Left ventricle myocardium superior (tissue), 1 donor: ENCODE data around the gene IER5L. TPM values are rescaled to one million over a fixed set of nuclear protein-coding genes. Genes with fewer than 3 reads are reported as not detected.
A peak's percentile ranks its signal among the peaks of the same experiment; 100 is the strongest.

Experiments
- ATAC-seq: fragments of 200-7000 bp; cut with Tn5 transposase; one replicate; pipeline ENCODE4 v1.9.1; 2020; ENCODE audit warnings: mild to moderate bottlenecking, moderate library complexity
- DNase-seq: peaks from one replicate; pipeline ENCODE4 v3.0.0-alpha.2; 2020
- intact Hi-C: fragments of 100-400 bp; cut with micrococcal nuclease; formaldehyde crosslinking; loops from one replicate; pipeline ENCODE4 v1.11.0; 2022
- long read RNA-seq: library from polyadenylated mRNA; unstranded; transcript quantifications from one replicate; pipeline ENCODE4 v2.0.0, GENCODE V29; 2021
- total RNA-seq: library from RNA; stranded (reverse); fragmentation: NEBNext Ultra II Directional; extraction: Animal tissue kit (Norgen Biotek cat#: 25700); gene quantifications from one replicate; pipeline ENCODE4 v1.2.1, GENCODE V29; 2021
- donor health status: DM: no; HTN: yes; CAD: no; lungs with severe emphysema.

The IER5L gene
- 3.5 TPM for total RNA-seq
- long read RNA-seq, partial matches to known transcripts, result 0 of 2 reads
- long read RNA-seq, other reads (novel, unspliced or antisense), result 0 of 2 reads

DNA sequence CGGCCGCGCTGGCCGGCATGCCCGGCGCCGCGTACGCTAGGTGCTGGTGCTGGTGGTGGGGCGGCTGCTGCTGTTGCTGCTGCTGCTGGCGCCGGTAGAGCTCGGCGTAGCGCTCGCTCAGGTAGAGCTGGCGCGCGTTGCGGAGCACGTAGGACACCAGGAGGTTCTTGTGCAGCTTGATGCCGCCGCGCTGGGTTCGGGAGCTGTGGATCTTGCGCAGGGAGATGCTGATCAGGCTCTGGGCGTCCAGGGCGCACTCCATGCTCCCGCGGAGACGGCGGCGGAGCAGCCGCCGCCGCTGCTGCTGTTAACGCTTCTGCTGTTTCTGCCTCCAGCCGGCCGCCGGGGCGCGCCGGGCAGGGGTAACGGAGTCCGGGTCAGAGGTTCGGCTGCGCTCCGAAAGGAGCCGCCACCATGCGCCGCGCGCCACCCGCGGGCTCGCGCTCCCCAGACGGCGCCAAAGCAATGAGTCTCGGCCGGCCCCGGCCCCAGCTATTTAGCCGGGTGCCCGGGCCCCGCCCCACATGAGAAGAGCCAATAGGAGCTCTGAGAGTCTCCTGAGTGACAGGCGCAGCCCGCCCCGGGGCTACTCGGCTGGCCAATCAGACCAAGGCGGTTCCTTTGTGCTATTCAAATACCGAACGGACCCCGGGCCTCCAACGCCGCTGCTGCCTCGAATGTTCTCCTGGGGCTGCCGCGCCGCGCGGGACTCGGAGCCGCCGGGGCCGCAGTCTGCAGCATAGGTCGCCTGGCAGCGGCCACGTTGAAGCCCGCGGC, at the start of gene IER5L:
Gene IER5L (minus strand): TSS at position 471 of the 777 bp plus-strand sequence. CDS start 209 bp downstream, at position 262.
- DNase-seq (peak; percentile 96), ATAC-seq (peak; percentile 78)
- intact Hi-C loops, result no loop called here

DNA sequence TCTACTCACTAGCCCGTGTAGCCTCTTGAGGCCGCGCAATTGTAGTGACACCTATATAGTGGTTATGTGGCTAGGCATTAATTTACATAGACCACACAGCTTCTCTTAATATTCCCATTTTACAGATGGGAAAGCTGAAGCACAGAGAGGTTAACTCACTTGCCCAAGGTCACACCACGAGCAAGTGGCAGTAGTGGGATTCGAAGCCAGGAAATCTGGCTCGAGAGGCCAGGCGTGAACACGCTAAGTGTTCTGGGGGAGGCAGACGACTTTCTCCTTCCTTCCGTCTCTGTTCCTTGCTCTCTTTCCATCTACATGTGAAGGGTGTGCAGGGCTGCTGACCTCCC, 49.8 kb upstream of the IER5L start:
- no peak for ATAC-seq
- intact Hi-C loops, result no loop called here
- no peak for DNase-seq

DNA sequence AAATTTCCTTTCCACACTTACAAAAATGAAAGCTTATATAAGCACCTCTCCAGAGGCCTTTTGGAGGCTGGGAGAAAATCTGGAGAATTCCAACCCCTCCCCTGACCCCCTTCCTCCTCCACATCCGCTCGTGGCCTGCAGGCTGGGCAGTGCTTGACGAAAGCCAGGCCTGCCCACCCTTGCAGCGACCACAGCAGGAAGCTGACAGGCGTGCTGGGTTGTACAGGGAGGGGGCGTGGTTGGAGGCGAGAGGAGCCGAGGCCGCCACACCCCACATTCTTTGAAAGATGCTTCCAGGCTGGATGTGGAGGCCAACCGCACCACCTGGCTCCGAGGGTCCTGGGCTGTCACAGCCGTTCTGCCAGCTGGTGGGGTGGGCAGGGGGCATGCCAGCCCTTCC, 47.8 kb upstream of the IER5L start:
- peak; percentile 94 for ATAC-seq
- intact Hi-C loops, result no loop called here
- peak; percentile 85 for DNase-seq

DNA sequence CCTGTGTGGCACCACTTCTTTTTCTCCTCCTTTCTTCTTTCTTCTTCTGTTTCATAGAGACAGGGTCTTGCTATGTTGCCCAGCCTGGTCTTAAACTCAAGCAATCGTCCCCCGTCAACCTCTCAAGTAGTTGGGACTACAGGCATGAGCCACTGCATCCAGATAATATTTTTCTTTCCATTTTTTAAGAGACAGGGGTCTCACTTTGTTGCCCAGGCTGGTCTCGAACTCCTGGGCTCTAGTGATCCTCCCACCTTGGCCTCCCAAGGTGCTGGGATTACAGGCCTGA, 47.4 kb upstream of the IER5L start:
- intact Hi-C loops, result no loop called here
- DNase-seq (no peak), ATAC-seq (no peak)

DNA sequence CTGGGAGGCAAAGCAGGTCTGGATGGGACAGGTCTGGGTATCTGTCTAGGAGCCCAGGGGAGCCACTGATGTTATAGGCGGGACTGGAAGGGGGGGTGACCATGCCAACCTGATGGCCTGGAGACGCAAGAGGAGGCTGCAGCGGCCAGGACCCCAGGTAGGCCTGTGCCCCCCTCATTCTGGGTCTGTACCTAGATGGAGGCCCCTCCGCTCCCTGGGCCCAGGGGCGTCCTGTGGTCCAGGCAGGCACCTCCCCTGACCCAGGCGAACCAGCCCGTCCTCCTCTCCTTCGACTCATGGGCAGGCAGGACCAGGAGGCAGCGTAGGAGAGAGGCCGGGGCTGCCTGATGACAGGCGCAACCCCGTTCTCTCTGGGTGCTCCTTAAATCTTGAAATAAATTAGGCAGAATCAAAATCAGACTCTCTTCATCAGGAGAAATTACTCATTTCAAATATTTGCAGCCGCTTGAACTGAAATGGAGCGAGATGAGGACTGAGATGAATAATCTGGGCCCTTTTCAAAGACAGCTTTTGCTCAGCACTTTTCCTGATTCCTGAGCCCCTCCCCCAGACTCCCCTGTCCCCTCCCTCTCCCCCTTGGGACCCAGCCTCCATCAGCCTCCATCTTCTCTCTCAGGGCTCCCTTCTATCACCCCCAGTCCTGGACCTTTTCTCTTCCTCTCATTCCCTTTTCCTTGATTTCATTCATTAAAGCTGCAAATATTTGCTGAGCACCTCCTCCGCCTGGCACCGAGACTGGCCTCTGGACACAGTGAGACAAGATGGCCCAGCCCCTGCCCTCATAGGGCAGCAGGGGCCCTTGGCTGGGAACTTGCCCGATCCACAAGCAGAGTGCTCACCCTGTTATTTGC, 46.8 kb upstream of the IER5L start:
- DNase-seq (no peak), ATAC-seq (no peak)
- intact Hi-C loops, result no loop called here

DNA sequence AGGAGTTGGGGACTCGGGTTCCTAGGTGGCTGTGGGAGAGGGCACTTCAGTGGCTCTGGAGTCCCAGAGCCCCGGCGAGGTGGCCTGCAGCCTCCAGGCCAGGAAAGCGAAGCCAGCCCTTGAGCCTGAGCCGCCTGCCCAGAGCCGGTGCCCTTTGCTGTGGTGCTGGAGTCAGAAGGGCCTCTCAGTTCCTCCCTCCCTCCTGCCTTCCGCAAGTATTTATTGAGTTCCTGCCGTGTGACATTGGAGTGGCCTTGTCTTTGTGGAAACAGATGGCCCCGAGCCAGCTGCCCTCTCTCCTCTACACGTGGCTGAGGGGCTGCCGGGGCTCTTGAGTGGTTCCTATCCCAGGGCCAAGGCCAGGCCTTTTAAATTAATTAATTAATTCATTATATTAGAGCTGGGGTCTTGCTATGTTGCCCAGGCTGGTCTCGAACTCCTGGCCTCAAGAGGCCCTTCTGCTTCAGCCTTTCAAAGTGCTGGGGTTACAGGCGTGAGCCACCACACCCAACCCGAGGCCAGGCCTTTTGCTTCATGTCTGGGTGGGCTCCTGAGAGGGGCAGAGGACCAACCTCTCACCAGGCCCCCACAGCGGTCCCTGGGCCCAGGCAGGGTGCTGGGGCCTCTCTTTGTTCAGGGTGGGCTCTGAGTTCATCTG, 45.6 kb upstream of the IER5L start:
- intact Hi-C loops, result no loop called here
- no peak for ATAC-seq
- DNase-seq, result no peak

DNA sequence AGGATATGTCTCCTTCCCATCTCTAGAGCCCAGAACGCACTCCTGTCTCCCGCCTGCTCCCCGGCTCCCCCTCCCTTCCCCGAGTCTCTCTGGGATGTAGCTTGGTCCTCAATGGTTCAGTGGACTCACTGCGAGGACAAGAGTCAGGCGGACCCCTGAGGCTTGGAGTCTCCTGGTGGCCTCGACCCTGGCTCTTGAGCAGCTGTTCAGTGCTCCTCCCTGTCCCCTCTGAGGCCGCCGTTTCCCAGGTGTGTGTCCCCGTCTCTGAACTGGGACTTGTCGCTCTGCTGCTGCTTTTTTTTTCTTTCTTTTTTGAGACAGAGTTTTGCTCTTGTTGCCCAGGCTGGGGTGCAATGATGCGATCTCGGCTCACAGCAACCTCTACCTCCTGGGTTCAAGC, 44.8 kb upstream of the IER5L start:
- no peak for DNase-seq
- ATAC-seq, result no peak
- intact Hi-C loops, result no loop called here

DNA sequence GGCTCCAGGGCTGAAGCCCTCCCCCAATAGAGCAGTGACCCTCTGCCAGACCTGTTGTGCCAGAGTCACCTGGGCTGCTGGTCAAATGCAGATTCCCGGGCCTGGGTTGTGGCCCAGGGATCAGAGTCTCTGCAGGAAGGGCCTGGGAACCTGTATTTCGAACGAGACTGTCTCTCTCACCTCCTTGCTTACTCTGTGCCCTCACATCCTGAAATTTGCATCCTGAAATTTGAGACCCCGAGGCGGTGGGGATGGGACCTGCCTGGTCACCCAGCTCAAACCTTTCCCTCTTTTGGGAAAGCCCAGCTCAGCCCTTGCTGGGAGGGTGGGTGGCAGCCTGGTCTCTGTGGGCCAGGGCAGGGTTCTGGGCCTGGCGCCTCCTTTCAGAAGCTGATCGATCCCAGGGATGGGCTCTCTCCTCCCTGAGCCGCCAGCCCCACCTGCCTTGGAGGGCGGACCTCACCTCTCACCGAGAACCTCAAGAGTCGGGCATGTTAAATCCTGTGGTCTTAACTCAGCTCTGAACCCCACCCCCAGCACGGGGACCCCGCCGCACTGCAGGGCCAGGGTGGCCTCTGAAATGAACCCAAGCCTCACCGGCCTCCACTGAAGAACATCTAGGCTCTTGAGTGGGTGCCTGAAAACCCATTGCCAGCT, 44.0 kb upstream of the IER5L start:
- intact Hi-C loops, result no loop called here
- no peak for DNase-seq

DNA sequence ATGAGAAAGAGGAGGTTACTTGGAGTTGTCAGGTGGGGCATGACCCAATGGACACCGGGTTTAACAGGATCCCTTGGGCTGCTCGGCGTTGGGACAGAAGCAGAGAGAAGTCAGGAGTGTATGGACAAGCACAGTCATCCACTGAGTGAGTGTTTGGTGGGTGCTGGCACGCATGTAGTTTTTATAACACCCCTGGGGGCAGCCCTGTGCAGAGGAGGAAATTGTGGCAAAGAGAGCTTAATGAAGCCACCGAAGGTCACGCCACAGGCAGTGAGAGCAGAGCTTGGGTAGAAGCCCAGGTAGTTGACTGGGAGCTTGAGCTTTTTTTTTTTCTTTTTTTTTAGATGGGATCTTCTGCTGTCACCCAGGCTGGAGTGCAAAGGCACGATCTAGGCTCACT, 43.2 kb upstream of the IER5L start:
- intact Hi-C loops, result no loop called here
- ATAC-seq (no peak), DNase-seq (no peak)

More for the DNA sequence above, 44.0 kb upstream of the IER5L start:
- no peak for ATAC-seq

DNA sequence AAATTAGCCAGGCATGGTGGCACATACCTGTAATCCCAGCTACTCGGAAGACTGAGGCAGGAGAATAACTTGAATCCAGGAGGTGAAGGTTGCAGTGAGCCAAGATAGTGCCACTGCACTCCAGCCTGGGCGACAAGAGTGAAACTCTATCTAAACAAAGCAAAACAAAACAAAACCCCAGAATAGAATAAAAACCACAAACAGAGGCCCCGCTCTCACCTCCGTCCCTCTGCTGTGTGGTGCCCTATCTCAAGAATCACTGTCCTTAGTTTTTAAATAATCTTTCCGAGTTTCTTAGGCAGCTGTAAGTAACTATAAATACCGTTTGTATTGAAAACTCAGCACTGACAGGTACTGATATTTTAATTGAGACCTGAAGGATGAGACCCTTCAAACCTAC, 42.7 kb upstream of the IER5L start:
- intact Hi-C loops, result no loop called here
- ATAC-seq (no peak), DNase-seq (no peak)

DNA sequence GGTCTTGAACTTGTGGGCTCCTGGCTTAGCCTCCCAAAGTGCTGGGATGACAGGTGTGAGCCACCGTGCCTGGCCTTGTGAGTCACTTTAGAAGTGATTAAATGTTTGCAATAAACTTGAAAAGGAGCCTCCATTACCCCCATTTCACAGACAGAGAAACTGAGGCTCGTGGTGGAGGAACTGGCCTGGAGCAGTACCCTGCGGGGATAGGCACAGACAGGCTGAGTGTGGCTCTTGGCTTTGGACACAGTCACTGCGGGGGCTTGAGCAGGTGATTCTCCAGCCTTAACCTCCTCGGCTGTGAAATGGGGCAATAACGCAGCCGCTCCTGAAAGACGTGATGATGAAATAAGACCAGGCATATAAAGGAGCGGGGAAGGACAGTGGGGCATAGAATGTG, 40.9 kb upstream of the IER5L start:
- ATAC-seq, result no peak
- no peak for DNase-seq
- intact Hi-C loops, result no loop called here

DNA sequence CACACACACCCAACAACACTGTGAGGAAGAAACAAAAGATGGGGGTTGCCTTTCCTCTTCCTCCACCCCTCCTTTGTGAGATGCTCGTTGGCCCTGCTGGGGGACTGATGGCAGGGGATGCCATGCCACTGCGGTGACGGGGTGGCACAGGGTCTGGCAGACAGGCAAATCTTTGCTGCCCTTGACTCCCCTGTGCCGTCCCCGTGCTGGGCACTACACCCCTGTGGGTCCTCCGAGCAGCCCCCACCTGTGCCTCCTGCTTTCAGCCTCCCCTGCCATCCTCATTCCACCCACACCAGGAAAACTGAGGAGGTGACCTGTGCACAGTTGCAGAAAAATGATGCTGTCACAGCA, 40.2 kb upstream of the IER5L start:
- intact Hi-C loops, result no loop called here
- DNase-seq (no peak), ATAC-seq (peak; percentile 10)

DNA sequence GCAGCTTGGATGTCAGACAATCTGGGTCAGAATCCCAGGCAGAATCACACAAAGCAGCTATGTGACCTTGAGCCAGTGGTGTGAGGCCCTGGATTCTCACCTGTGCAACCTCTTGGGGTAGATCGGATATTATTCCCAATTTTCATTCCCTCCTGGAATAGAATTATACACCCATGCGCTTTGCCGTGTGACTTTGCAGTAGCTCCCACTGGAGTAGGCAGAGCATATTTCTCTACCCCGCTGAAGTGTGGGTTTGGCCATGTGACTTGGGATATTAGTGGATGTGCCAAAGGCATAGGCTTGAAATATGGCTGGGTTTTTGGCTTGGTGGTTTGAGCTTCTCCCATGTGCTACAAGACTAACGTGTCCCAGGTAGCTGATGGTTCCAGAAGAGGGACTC, 35.5 kb upstream of the IER5L start:
- no peak for DNase-seq
- intact Hi-C loops, result no loop called here
- no peak for ATAC-seq

DNA sequence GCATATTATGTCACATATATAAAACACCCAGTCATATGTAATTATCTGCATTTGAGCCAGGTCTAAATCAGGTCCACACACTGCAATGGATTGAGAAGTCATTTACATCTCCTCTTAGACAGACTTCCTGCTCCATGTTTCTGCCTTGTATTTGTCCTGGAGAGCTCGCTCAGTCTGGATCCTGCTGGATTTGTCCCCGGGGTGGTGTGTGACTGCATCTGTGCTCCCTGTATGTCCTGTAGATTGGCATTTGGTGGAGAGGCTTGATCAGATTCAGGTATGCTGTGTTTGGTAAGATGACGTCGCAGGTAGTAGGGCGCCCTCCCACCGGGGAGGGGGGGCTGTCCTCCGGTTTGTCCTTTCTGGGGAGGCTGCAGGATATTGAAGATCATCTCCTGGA, 33.6 kb upstream of the IER5L start:
- intact Hi-C loops, result no loop called here
- DNase-seq, result no peak
- no peak for ATAC-seq

DNA sequence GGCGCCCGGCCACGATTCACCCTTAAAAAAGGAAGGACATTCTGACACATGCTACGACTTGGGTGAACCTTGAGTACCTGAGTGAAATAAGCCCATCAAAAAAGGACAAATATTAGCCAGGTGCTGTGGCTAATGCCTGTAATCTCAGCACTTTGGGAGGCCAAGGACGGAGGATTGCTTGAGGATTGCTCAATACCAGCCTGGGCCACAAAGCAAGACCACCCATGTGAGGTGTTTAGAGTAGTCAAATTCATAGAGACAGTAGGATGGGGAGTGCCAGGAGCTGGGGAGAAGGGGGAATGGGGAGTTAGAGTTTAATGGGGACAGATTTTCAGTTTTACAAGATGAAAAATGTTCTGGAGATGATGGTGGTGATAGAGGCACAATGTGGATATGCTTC, 32.1 kb upstream of the IER5L start:
- no peak for ATAC-seq
- intact Hi-C loops, result no loop called here
- DNase-seq, result no peak

DNA sequence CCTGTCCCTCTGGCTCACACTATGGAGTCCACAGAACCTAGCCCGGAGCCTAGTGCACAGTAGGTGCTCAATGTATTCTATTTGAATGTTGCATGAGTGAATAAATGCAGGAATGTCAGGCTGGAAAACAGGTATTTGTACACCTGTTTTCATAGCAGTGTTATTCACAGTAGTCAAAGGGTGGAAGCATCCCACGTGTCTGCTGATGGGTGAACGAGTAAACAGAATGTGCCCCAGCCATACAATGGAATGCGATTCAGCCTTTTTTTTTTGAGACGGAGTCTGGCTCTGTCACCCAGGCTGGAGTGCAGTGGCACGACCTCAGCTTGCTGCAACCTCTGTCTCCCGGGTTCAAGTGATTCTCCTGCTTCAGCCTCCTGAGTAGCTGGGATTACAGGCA, 31.5 kb upstream of the IER5L start:
- DNase-seq (no peak), ATAC-seq (no peak)
- intact Hi-C loops, result no loop called here

DNA sequence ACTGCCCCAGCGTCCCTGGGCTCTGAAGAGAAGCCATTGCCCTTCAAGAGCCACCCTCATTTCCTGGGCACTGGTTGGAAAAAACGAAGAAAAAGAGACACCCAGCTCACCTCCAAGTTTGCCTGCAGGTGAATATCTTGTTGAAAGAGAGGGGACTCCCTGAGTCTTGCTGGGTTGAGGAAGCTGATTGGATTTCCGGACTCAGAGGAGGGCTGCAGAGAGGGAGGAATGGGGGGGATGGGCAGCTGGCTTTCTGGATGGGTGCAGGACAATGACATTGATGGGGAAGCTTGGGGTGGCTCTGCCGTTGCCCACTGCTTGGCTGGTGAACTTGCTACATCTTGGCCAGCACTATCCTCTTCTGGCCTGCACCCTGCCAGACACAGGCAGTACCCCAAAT, 31.0 kb upstream of the IER5L start:
- ATAC-seq (no peak), DNase-seq (no peak)
- intact Hi-C loops, result no loop called here

DNA sequence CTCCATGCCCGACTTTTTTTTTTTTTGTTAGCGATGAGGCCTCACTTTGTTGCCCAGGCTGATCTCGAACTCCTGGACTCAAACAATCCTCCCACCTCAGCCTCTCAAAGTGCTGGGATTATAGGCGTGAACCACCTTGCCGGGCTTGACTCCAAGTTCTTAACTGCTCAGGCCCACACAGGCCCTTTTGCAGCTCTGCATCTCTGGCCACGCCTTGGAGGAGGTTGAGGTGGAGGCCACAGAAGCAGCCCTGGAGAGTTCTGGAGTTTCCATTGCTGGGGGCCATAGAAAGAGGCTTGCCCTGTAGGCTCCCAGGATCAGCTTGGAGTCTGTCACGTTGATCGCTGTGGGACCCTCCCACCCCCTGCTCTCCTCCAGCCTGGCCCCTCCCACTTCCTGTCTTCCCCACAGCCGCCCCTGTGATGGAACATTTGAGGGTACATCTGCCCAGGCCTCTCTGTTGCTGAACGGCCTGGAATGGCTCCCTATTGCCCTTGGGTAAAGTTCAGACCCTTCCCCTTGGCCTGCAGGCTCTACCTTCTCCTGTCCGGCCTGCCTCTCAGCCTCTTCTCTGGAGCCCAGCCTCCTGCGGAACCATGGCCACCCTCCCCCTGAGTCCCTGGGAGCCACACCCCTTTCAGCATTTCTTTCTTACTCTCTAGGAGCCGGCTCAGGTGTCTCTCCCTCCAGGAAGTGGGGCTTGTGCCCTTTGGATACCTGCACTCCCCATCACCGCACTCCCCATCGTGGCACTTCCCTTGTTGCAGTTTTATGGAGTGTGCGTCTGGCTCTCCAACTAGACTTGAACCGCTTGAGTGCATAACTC, 30.4 kb upstream of the IER5L start:
- ATAC-seq (no peak), DNase-seq (no peak)
- intact Hi-C loops, result no loop called here

DNA sequence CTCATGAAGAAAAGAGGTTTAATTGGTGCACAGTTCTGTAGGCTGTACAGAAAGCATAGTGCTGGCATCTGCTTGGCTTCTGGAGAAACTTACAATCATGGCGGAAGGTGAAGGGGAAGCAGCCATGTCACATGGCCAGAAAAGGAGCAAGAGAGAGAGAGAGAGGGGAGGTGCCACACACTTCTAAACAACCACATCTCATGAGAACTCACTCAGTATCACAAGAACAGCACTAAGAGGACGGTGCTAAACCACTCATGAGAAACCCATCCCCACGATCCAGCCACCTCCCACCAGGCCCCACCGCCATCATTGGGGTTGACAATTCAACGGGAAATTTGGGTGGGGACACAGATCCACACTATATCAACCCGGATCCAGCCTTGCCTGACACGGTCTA, 28.8 kb upstream of the IER5L start:
- DNase-seq (no peak), ATAC-seq (no peak)
- intact Hi-C loops, result no loop called here
